IMR-90 (cell line): Measurements from ENCODE around the gene ASRGL1.
"Not testable (repeated sequence)": the region's sequence is repeated elsewhere in the genome, so short reads cannot be mapped to it uniquely, and the experiment has no call there.

Experiments used
- BHLHE40 ChIP-seq: fragments of 150-350 bp; IDR thresholded peaks from 2 replicates; pipeline ENCODE4 v1.6.1; 2016; ENCODE audit warnings: mild to moderate bottlenecking, low read depth, low read length
- CEBPB ChIP-seq: IDR thresholded peaks from 2 replicates; pipeline ENCODE4 v1.6.1; 2012; ENCODE audit warnings: low read depth, low read length, improper control_type of control experiment
- CTCF ChIP-seq: conservative IDR thresholded peaks from 2 replicates; pipeline ENCODE4 v1.5.1; 2012; ENCODE audit warnings: mild to moderate bottlenecking, low read depth, low read length, improper control_type of control experiment
- MAFK ChIP-seq: IDR thresholded peaks from 2 replicates; pipeline ENCODE4 v1.6.1; 2012; ENCODE audit warnings: low read depth, low read length, improper control_type of control experiment
- MXI1 ChIP-seq: IDR thresholded peaks from 2 replicates; pipeline ENCODE4 v1.6.1; 2012; ENCODE audit warnings: low read depth, mild to moderate bottlenecking, low read length, moderate library complexity, borderline replicate concordance
- POLR2A ChIP-seq: IDR thresholded peaks from 2 replicates; pipeline ENCODE4 v1.6.1; 2012; ENCODE audit warnings: mild to moderate bottlenecking, low read depth, low read length
- RAD21 ChIP-seq: IDR thresholded peaks from 2 replicates; pipeline ENCODE4 v1.6.1; 2012; ENCODE audit warnings: low read length, improper control_type of control experiment
- RCOR1 ChIP-seq: IDR thresholded peaks from 2 replicates; pipeline ENCODE4 v1.6.1; 2012; ENCODE audit warnings: mild to moderate bottlenecking, low read length, improper control_type of control experiment; ENCODE audit not compliant: insufficient replicate concordance
- RFX5 ChIP-seq: IDR thresholded peaks from 2 replicates; pipeline ENCODE4 v1.8.0; 2012; ENCODE audit warnings: low read depth, mild to moderate bottlenecking, low read length, moderate library complexity

GRCh38 chr11:62336949-62337302, 322 bp upstream of the ASRGL1 start:
- TF ChIP-seq RAD21, POLR2A, CTCF, MXI1, CEBPB, MAFK, RCOR1, RFX5, BHLHE40: not testable (repeated sequence)
